Liver (tissue), 9 donors: ENCODE measurements around the gene KLK7. TPM values are rescaled to one million over a fixed set of nuclear protein-coding genes. Genes with fewer than 3 reads are reported as not detected.

Experiments
- DNase-seq: peaks from one replicate; pipeline ENCODE4 v3.0.0-alpha.2; 2017; ENCODE audit warnings: low spot score
- H3K27ac ChIP-seq, 2 donors: one replicate each; pipeline ENCODE4 v1.7.0; 2013; ENCODE audit warnings: inconsistent platforms in 2 of 2, low read length in 2 of 2, control low read depth in 1 of 2, low read depth in 1 of 2, mild to moderate bottlenecking in 1 of 2
- H3K27me3 ChIP-seq, 4 donors: one replicate each; pipeline versions ENCODE4 v1.6.1 to v1.7.0; 2013; ENCODE audit warnings: low read length in 3 of 4, inconsistent platforms in 1 of 4, mild to moderate bottlenecking in 1 of 4, moderate library complexity in 1 of 4; ENCODE audit not compliant: control insufficient read depth in 4 of 4, insufficient read depth in 4 of 4
- H3K36me3 ChIP-seq, 4 donors: one replicate each; pipeline versions ENCODE4 v1.6.1 to v1.7.0; 2013; ENCODE audit warnings: low read length in 3 of 4, mild to moderate bottlenecking in 3 of 4, low read depth in 1 of 4, moderate library complexity in 1 of 4; ENCODE audit not compliant: control insufficient read depth in 4 of 4, insufficient read depth in 3 of 4
- H3K4me1 ChIP-seq, 4 donors: one replicate each; pipeline versions ENCODE4 v1.6.1 to v1.7.0; 2013; ENCODE audit warnings: low read length in 3 of 4, mild to moderate bottlenecking in 3 of 4, moderate library complexity in 1 of 4; ENCODE audit not compliant: control insufficient read depth in 4 of 4, insufficient read depth in 4 of 4
- H3K4me3 ChIP-seq, 3 donors: one replicate each; pipeline versions ENCODE4 v1.6.1 to v1.7.0; 2013; ENCODE audit warnings: low read length in 3 of 3, control low read depth in 1 of 3, low read depth in 1 of 3, mild to moderate bottlenecking in 1 of 3
- H3K9ac ChIP-seq, 2 donors: one replicate each; pipeline ENCODE4 v1.7.0; 2013; ENCODE audit warnings: low read length in 2 of 2, mild to moderate bottlenecking in 2 of 2, moderate library complexity in 2 of 2, control low read depth in 1 of 2, low read depth in 1 of 2
- H3K9me3 ChIP-seq, 4 donors: one replicate each; pipeline versions ENCODE4 v1.6.1 to v1.7.0; 2013; ENCODE audit warnings: low read length in 3 of 4; ENCODE audit not compliant: control insufficient read depth in 4 of 4
- ATF3 ChIP-seq: IDR thresholded peaks from 2 replicates; pipeline ENCODE4 v1.6.1; 2016; ENCODE audit warnings: antibody characterized with exemption
- CTCF ChIP-seq: fragments of 150-350 bp; IDR thresholded peaks from 2 replicates; pipeline ENCODE4 v1.5.1; 2017; ENCODE audit warnings: improper control_type of control experiment, low read depth, low read length; ENCODE audit not compliant: missing input control
- FOXA2 ChIP-seq: IDR thresholded peaks from 2 replicates; pipeline ENCODE4 v1.6.1; 2016; ENCODE audit warnings: antibody characterized with exemption
- HNF4A ChIP-seq, 2 donors: conservative IDR thresholded peaks; 2 replicates each; pipeline ENCODE4 v1.6.1; 2016; ENCODE audit warnings: antibody characterized with exemption in 2 of 2, mild to moderate bottlenecking in 2 of 2
- HNF4G ChIP-seq: IDR thresholded peaks from 2 replicates; pipeline ENCODE4 v1.6.1; 2016; ENCODE audit warnings: antibody characterized with exemption
- JUND ChIP-seq, 2 donors: IDR thresholded peaks; 2 replicates each; pipeline ENCODE4 v1.6.1; 2016; ENCODE audit warnings: antibody characterized with exemption in 2 of 2
- MAX ChIP-seq: IDR thresholded peaks from 2 replicates; pipeline ENCODE4 v1.6.1; 2016; ENCODE audit warnings: antibody characterized with exemption
- NR2F2 ChIP-seq: IDR thresholded peaks from 2 replicates; pipeline ENCODE4 v1.6.1; 2016; ENCODE audit warnings: antibody characterized with exemption
- RAD21 ChIP-seq, 2 donors: IDR thresholded peaks; 2 replicates each; pipeline ENCODE4 v1.6.1; 2016; ENCODE audit warnings: antibody characterized with exemption in 2 of 2, mild to moderate bottlenecking in 2 of 2
- REST ChIP-seq: IDR thresholded peaks from 2 replicates; pipeline ENCODE4 v1.6.1; 2016; ENCODE audit warnings: antibody characterized with exemption, mild to moderate bottlenecking
- RXRA ChIP-seq, 2 donors: IDR thresholded peaks; 2 replicates each; pipeline ENCODE4 v1.6.1; 2017 to 2018; ENCODE audit warnings: antibody characterized with exemption in 2 of 2, mild to moderate bottlenecking in 1 of 2
- TAF1 ChIP-seq: conservative IDR thresholded peaks from 2 replicates; pipeline ENCODE4 v1.6.1; 2016; ENCODE audit warnings: antibody characterized with exemption, mild to moderate bottlenecking
- YY1 ChIP-seq: IDR thresholded peaks from 2 replicates; pipeline ENCODE4 v1.6.1; 2016; ENCODE audit warnings: antibody characterized with exemption, mild to moderate bottlenecking
- ZBTB33 ChIP-seq: IDR thresholded peaks from 2 replicates; pipeline ENCODE4 v1.6.1; 2016; ENCODE audit warnings: antibody characterized with exemption
- WGBS: extraction: QIAGEN DNeasy Blood & Tissue Kit; methylation state at CpG from one replicate; pipeline ENCODE4 v1.1.7; 2013; 5-methylcytosine and 5-hydroxymethylcytosine counted together
- polyA plus RNA-seq, 2 donors: library from polyadenylated mRNA; stranded (reverse) in 1 of 2; unstranded in 1 of 2; fragments of 200-250 nt in 1 of 2; fragments of >200 nt in 1 of 2; fragmentation: Nextera tagmentation in 1 of 2; extraction: Ambion mirVana in 1 of 2; gene quantifications; one replicate each; pipeline versions ENCODE4 v1.2.1 to v1.2.3, GENCODE V29; 2013 to 2015
- total RNA-seq, 2 donors: library from RNA; depleted of rRNA; stranded (reverse); fragments of >200 nt; gene quantifications; one replicate each; pipeline ENCODE4 v1.2.3, GENCODE V29; 2014
- donor health status: healthy.
- donor health status: healthy.
- donor health status: healthy.
- donor health status: healthy.
- donor health status: healthy.

Gene KLK7
- total and polyA plus RNA-seq, 4 donors = not detected

- no peak for TF ChIP-seq REST
Measured at GRCh38 chr19:51024924-51025323, 41.2 kb upstream of the KLK7 start (continued).

GRCh38 chr19:51023946-51024345, 40.2 kb upstream of the KLK7 start:
- Histone ChIP-seq H3K27me3 (peaks cover 0 to 8% (median 2%) of the 10 kb centered on the region in 4 donors), H3K27ac (no peak overlapping the region), H3K4me1 (peaks cover 0 to 6% (median 3%) of the 10 kb centered on the region in 4 donors), H3K36me3 (no peaks in the 10 kb centered on the region), H3K9me3 (no peaks in the 10 kb centered on the region), H3K4me3 (no peak overlapping the region), H3K9ac (no peak overlapping the region)
- 63% methylated on average over 11 of the region's 11 CpGs for WGBS
- no peak for DNase-seq
- TF ChIP-seq CTCF (no peak), TAF1 (no peak), HNF4A (conservative IDR thresholded peaks at IDR 0.05) (no peak), ZBTB33 (no peak), RAD21 (IDR thresholded peaks at IDR 0.05) (no peak), JUND (IDR thresholded peaks at IDR 0.05) (no peak), HNF4G (no peak), RXRA (IDR thresholded peaks at IDR 0.05) (no peak), NR2F2 (no peak)

- H3K4me3 ChIP-seq = no peak overlapping the region
- DNase-seq = no peak
- H3K36me3 ChIP-seq = no peaks in the 10 kb centered on the region
- TF ChIP-seq NR2F2 (no peak), HNF4G (no peak), HNF4A (conservative IDR thresholded peaks at IDR 0.05) (no peak), JUND (IDR thresholded peaks at IDR 0.05) (no peak), MAX (no peak), ATF3 (no peak), YY1 (no peak), FOXA2 (no peak), CTCF (no peak), REST (no peak), RXRA (IDR thresholded peaks at IDR 0.05) (no peak)
- no peaks in the 10 kb centered on the region for H3K9me3 ChIP-seq
- peaks cover 0 to 9% (median 4%) of the 10 kb centered on the region in 4 donors for H3K4me1 ChIP-seq
- H3K27ac ChIP-seq = no peak overlapping the region
- 51% methylated on average over 14 of the region's 14 CpGs for WGBS
- peaks cover 0 to 5% (median 2%) of the 10 kb centered on the region in 4 donors for H3K27me3 ChIP-seq
- no peak overlapping the region for H3K9ac ChIP-seq
Measured at GRCh38 chr19:51022526-51022925, 38.8 kb upstream of the KLK7 start.
